ENCODE measurements around the gene RAPH1. TPM values are rescaled to one million over a fixed set of nuclear protein-coding genes. Genes with fewer than 3 reads are reported as not detected.
A peak's percentile ranks its signal among the peaks of the same experiment; 100 is the strongest.

RAPH1 gene
- total RNA-seq, 1 experiment from 2014 or later = 29.7 TPM

DNA sequence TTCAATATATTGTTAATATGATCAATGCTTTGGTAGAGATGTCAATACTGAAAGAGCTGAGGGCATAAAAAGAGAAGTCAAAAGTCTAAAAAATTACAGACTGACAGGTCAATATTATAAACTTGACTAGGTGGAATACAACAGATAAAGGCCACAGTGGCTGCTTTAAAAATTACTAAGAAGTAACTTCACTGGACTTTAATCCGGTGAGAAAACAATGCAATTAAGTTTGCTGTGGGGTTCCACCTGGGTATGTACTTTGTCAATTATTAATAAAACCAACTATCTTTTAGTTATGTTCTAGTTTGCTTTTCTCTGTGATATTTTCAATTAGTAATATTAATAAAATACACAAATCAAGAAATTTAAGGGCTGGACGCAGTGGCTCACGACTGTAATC is 44.7 kb downstream of the RAPH1 start:
- H3K27ac ChIP-seq (ENCODE audit: low read depth, low read length, poor library complexity, severe bottlenecking) = no peak overlapping the region
- H3K4me3 ChIP-seq (ENCODE audit: low read depth, low read length, poor library complexity, severe bottlenecking) = no peak overlapping the region
- TF ChIP-seq EZH2 (IDR thresholded peaks at IDR 0.05; ENCODE audit: borderline replicate concordance, low read depth, low read length, poor library complexity, severe bottlenecking) = no peak
- no peak for TF ChIP-seq CTCF (conservative IDR thresholded peaks at IDR 0.05; ENCODE audit: low read depth, low read length)
- POLR2A ChIA-PET (ENCODE audit: low non-redundant PET) = interaction anchor here (0.6 kb wide), 1 partner anchor 43 kb away, joined by 3 read pairs; no protein-coding TSS in a partner anchor
- intact Hi-C loops (cut with micrococcal nuclease; ENCODE audit: unreplicated experiment) = no loop called here
- CTCF ChIA-PET = no interaction called here
- DNase-seq (ENCODE audit: low spot score) = no peak
- no peaks in the 10 kb centered on the region for H3K4me1 ChIP-seq (ENCODE audit: insufficient read depth, low read length, poor library complexity, severe bottlenecking)
- peaks cover 9% of the 10 kb centered on the region for H3K36me3 ChIP-seq (ENCODE audit: insufficient read depth, low read length, poor library complexity, severe bottlenecking)
- no peaks in the 10 kb centered on the region for H3K27me3 ChIP-seq (replicated peaks; ENCODE audit: insufficient read depth, low read depth, low read length, poor library complexity)
- no peaks in the 10 kb centered on the region for H3K9me3 ChIP-seq (ENCODE audit: low read depth, low read length, poor library complexity, severe bottlenecking)
- no TSS peak for BruUV-seq (replicated peaks)

GRCh38 chr2:203489531-203489930 is 45.6 kb downstream of the RAPH1 start:
- intact Hi-C loops (cut with micrococcal nuclease; ENCODE audit: unreplicated experiment) = no loop called here
- Histone ChIP-seq H3K9me3 (ENCODE audit: low read depth, low read length, poor library complexity, severe bottlenecking) (no peaks in the 10 kb centered on the region), H3K4me3 (ENCODE audit: low read depth, low read length, poor library complexity, severe bottlenecking) (no peak overlapping the region), H3K27ac (ENCODE audit: low read depth, low read length, poor library complexity, severe bottlenecking) (no peak overlapping the region), H3K4me1 (ENCODE audit: insufficient read depth, low read length, poor library complexity, severe bottlenecking) (no peaks in the 10 kb centered on the region), H3K27me3 (replicated peaks; ENCODE audit: insufficient read depth, low read depth, low read length, poor library complexity) (no peaks in the 10 kb centered on the region), H3K36me3 (ENCODE audit: insufficient read depth, low read length, poor library complexity, severe bottlenecking) (peaks cover 9% of the 10 kb centered on the region)
- CTCF ChIA-PET = no interaction called here
- no TSS peak for BruUV-seq (replicated peaks)
- TF ChIP-seq CTCF (conservative IDR thresholded peaks at IDR 0.05; ENCODE audit: low read depth, low read length) = no peak
- no peak for TF ChIP-seq EZH2 (IDR thresholded peaks at IDR 0.05; ENCODE audit: borderline replicate concordance, low read depth, low read length, poor library complexity, severe bottlenecking)
- POLR2A ChIA-PET (ENCODE audit: low non-redundant PET) = interaction anchor here (0.6 kb wide), 1 partner anchor 44 kb away, joined by 3 read pairs; no protein-coding TSS in a partner anchor
- DNase-seq (ENCODE audit: low spot score) = no peak

DNA sequence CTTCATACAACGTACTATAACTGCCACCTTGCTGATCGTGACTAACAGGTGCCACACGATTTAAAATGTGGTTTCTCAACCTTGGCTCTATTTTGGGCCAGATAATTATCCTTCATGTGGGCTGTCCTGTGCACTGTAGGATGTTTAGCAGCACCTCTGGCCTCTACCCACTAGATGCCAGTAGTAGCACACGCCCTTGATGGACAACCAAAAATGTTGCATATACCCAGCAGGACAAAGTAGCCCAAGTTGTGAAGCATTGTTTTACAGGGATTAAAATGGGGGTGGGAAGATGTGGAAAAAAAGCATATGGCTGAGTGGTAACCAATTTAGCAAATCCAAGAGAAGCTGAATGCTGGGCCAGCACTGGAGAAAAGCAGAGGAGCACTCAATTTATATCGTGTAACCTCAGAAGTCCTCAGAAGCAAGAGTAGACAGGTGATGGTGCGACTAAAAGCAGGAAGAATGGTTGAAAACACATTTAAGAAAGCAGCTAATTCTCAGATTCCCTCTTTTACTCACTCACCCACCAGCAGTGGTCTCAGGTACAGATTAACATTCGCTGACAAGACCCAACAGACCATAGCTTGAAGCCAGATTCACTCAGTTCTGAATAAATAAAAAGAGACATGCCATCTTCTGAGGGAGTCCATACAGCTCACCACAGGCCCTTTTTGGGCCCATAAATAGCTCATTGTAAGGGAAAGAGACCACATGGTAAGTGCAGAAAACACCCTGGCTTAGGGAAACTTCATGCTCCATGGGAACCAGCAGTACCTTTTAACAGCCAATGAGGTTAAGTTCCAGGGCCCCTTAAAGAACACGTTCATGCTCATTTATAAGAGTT is 50.6 kb downstream of the RAPH1 start:
- Histone ChIP-seq H3K36me3 (ENCODE audit: insufficient read depth, low read length, poor library complexity, severe bottlenecking) (peaks cover under 1% of the 10 kb centered on the region), H3K4me1 (ENCODE audit: insufficient read depth, low read length, poor library complexity, severe bottlenecking) (no peaks in the 10 kb centered on the region), H3K4me3 (ENCODE audit: low read depth, low read length, poor library complexity, severe bottlenecking) (no peak overlapping the region), H3K27ac (ENCODE audit: low read depth, low read length, poor library complexity, severe bottlenecking) (no peak overlapping the region), H3K27me3 (replicated peaks; ENCODE audit: insufficient read depth, low read depth, low read length, poor library complexity) (no peaks in the 10 kb centered on the region), H3K9me3 (ENCODE audit: low read depth, low read length, poor library complexity, severe bottlenecking) (no peaks in the 10 kb centered on the region)
- intact Hi-C loops (cut with micrococcal nuclease; ENCODE audit: unreplicated experiment) = loop anchor here (5.0 kb wide), 2 partner anchors 168 to 333 kb away; no protein-coding TSS in a partner anchor
- peak; percentile 40 for DNase-seq (ENCODE audit: low spot score)
- CTCF ChIA-PET = no interaction called here
- BruUV-seq (replicated peaks) = no TSS peak
- POLR2A ChIA-PET (ENCODE audit: low non-redundant PET) = no interaction called here
- TF ChIP-seq CTCF (conservative IDR thresholded peaks at IDR 0.05; ENCODE audit: low read depth, low read length) (peak; percentile 49), EZH2 (IDR thresholded peaks at IDR 0.05; ENCODE audit: borderline replicate concordance, low read depth, low read length, poor library complexity, severe bottlenecking) (no peak)
